IMR-90 (cell line): Measurements from ENCODE around the gene UFSP1. TPM values are rescaled to one million over a fixed set of nuclear protein-coding genes. Genes with fewer than 3 reads are reported as not detected.

Source experiments
- ATAC-seq: fragments of 200-7000 bp; cut with Tn5 transposase; 2 replicates; pipeline ENCODE4 v1.9.1; 2020; ENCODE audit warnings: low read depth, mild to moderate bottlenecking, moderate library complexity
- BruUV-seq: library from RNA; stranded (reverse); fragments of 400-500 nt; replicated peaks from 2 replicates; lab custom pipeline; 2021; lab: Mats Ljungman, UMichigan
- CTCF ChIA-PET: fragments of 300-600 bp; formaldehyde crosslinking; extraction: SDS; loops from one replicate; lab custom pipeline; 2021; ENCODE audit warnings: antibody characterized with exemption; lab: Yijun Ruan, JAX
- POLR2A ChIA-PET: fragments of 300-600 bp; sonication (Branson Sonifier 250); formaldehyde crosslinking; loops from one replicate; lab custom pipeline; 2022; ENCODE audit warnings: antibody characterized with exemption; ENCODE audit not compliant: unreplicated experiment; lab: Charles Lee
- DNase-seq: peaks from one replicate; pipeline ENCODE4 v3.0.0; 2013
- H2AFZ ChIP-seq: replicated peaks from 2 replicates; pipeline ENCODE3; 2013; ENCODE audit warnings: low read length, mild to moderate bottlenecking; ENCODE audit not compliant: poor library complexity
- H2AK5ac ChIP-seq: 2 replicates; pipeline ENCODE4 v1.6.1; 2013; ENCODE audit warnings: low read depth, low read length, inconsistent platforms
- H2AK9ac ChIP-seq: replicated peaks from 2 replicates; pipeline ENCODE3; 2013; ENCODE audit warnings: mild to moderate bottlenecking, low read depth, low read length, moderate library complexity; ENCODE audit not compliant: poor library complexity
- H2BK120ac ChIP-seq: 2 replicates; pipeline ENCODE4 v1.6.1; 2013; ENCODE audit warnings: low read depth, low read length, inconsistent platforms
- H2BK15ac ChIP-seq: 3 replicates; pipeline ENCODE4 v1.6.1; 2013; ENCODE audit warnings: low read depth, low read length, inconsistent platforms
- H2BK20ac ChIP-seq: 2 replicates; pipeline ENCODE4 v1.6.1; 2013; ENCODE audit warnings: low read depth, mild to moderate bottlenecking, inconsistent platforms, low read length, moderate library complexity
- H2BK5ac ChIP-seq: 2 replicates; pipeline ENCODE4 v1.6.1; 2013; ENCODE audit warnings: mild to moderate bottlenecking, low read depth, low read length, inconsistent platforms; ENCODE audit not compliant: poor library complexity, severe bottlenecking
- H3K14ac ChIP-seq: replicated peaks from 2 replicates; pipeline ENCODE4 v1.6.1; 2013; ENCODE audit warnings: low read depth, low read length, inconsistent platforms
- H3K18ac ChIP-seq: 2 replicates; pipeline ENCODE4 v1.6.1; 2013; ENCODE audit warnings: low read depth, low read length, control low read depth
- H3K23ac ChIP-seq: 2 replicates; pipeline ENCODE4 v1.6.1; 2013; ENCODE audit warnings: low read depth, low read length, inconsistent platforms
- H3K27ac ChIP-seq: 2 replicates; pipeline ENCODE4 v1.5.1; 2013; ENCODE audit warnings: mild to moderate bottlenecking, control low read depth, low read length; ENCODE audit not compliant: insufficient read depth
- H3K27me3 ChIP-seq: 2 replicates; pipeline ENCODE4 v1.6.1; 2013; ENCODE audit warnings: low read length; ENCODE audit not compliant: control insufficient read depth, insufficient read depth
- H3K36me3 ChIP-seq: 2 replicates; pipeline ENCODE4 v1.6.1; 2013; ENCODE audit warnings: low read length, mixed read lengths; ENCODE audit not compliant: control insufficient read depth, insufficient read depth
- H3K4ac ChIP-seq: 2 replicates; pipeline ENCODE4 v1.6.1; 2013; ENCODE audit warnings: low read depth, low read length, inconsistent platforms
- H3K4me1 ChIP-seq: 2 replicates; pipeline ENCODE4 v1.6.1; 2013; ENCODE audit warnings: low read length, mixed read lengths; ENCODE audit not compliant: control insufficient read depth, insufficient read depth
- H3K4me2 ChIP-seq: 2 replicates; pipeline ENCODE4 v1.6.1; 2013; ENCODE audit warnings: low read depth, mild to moderate bottlenecking, control low read depth, low read length, moderate library complexity
- H3K4me3 ChIP-seq: 2 replicates; pipeline ENCODE4 v1.5.1; 2013; ENCODE audit warnings: low read depth, mild to moderate bottlenecking, control low read depth, low read length, moderate library complexity; ENCODE audit not compliant: insufficient read depth
- H3K56ac ChIP-seq: 2 replicates; pipeline ENCODE4 v1.6.1; 2013; ENCODE audit warnings: low read length, inconsistent platforms; ENCODE audit not compliant: insufficient read depth; ENCODE audit errors: extremely low read depth
- H3K79me1 ChIP-seq, 2 experiments: 2 replicates each; pipeline ENCODE4 v1.6.1; 2013; ENCODE audit warnings: low read length in 2 of 2, inconsistent platforms in 1 of 2, low read depth in 1 of 2
- H3K9ac ChIP-seq: 2 replicates; pipeline ENCODE4 v1.6.1; 2013; ENCODE audit warnings: low read depth, low read length, control low read depth
- H3K9me1 ChIP-seq: 2 replicates; pipeline ENCODE4 v1.6.1; 2013; ENCODE audit warnings: low read length, inconsistent platforms; ENCODE audit not compliant: insufficient read depth
- H3K9me3 ChIP-seq: 2 replicates; pipeline ENCODE4 v1.6.1; 2013; ENCODE audit warnings: low read length; ENCODE audit not compliant: control insufficient read depth, insufficient read depth
- H4K20me1 ChIP-seq: 2 replicates; pipeline ENCODE4 v1.6.1; 2013; ENCODE audit warnings: low read length, inconsistent platforms; ENCODE audit not compliant: insufficient read depth
- H4K5ac ChIP-seq: 2 replicates; pipeline ENCODE4 v1.6.1; 2013; ENCODE audit warnings: mild to moderate bottlenecking, low read depth, low read length, control low read depth
- H4K8ac ChIP-seq, 2 experiments: 2 replicates each; pipeline ENCODE4 v1.6.1; 2013; ENCODE audit warnings: low read depth in 2 of 2, low read length in 2 of 2, control low read depth in 1 of 2, inconsistent platforms in 1 of 2
- H4K91ac ChIP-seq: 2 replicates; pipeline ENCODE4 v1.6.1; 2013; ENCODE audit warnings: low read depth, low read length, inconsistent platforms; ENCODE audit not compliant: insufficient read depth
- CEBPB ChIP-seq: IDR thresholded peaks from 2 replicates; pipeline ENCODE4 v1.6.1; 2012; ENCODE audit warnings: low read depth, low read length, improper control_type of control experiment
- MAFK ChIP-seq: IDR thresholded peaks from 2 replicates; pipeline ENCODE4 v1.6.1; 2012; ENCODE audit warnings: low read depth, low read length, improper control_type of control experiment
- NFE2L2 ChIP-seq: fragments of 150-350 bp; IDR thresholded peaks from 2 replicates; pipeline ENCODE4 v1.6.1; 2016; ENCODE audit warnings: low read depth, mild to moderate bottlenecking, low read length
- RCOR1 ChIP-seq: IDR thresholded peaks from 2 replicates; pipeline ENCODE4 v1.6.1; 2012; ENCODE audit warnings: mild to moderate bottlenecking, low read length, improper control_type of control experiment; ENCODE audit not compliant: insufficient replicate concordance
- RFX5 ChIP-seq: IDR thresholded peaks from 2 replicates; pipeline ENCODE4 v1.8.0; 2012; ENCODE audit warnings: low read depth, mild to moderate bottlenecking, low read length, moderate library complexity
- WGBS, 2 experiments: methylation state at CpG; one replicate each; pipeline versions ENCODE4 v1.1.5 to v1.1.7; 2013; ENCODE audit warnings: missing lambda C conversion rate in 2 of 2; ENCODE audit not compliant: insufficient read length in 1 of 2; ENCODE audit errors: extremely low coverage in 2 of 2; 5-methylcytosine and 5-hydroxymethylcytosine counted together
- dilution Hi-C: fragments of 300-500 bp; cut with HindIII; formaldehyde crosslinking; loops from one replicate; pipeline ENCODE4 v1.14.3; 2018; ENCODE audit warnings: low sequenced_read_pairs; ENCODE audit not compliant: unreplicated experiment
- in situ Hi-C: fragments of 300-500 bp; cut with MboI; formaldehyde crosslinking; loops from 3 replicates; pipeline ENCODE4 v1.14.3; 2019; ENCODE audit warnings: low sequenced_read_pairs, inconsistent platforms, mixed read lengths
- intact Hi-C: fragments of 100-400 bp; cut with micrococcal nuclease; formaldehyde crosslinking; loops from 2 replicates; pipeline ENCODE4 v1.10.0; 2022
- polyA plus RNA-seq, 3 experiments: library from polyadenylated mRNA; depleted of rRNA; stranded (reverse); fragments of >200 nt; gene quantifications; 2 replicates each; pipeline ENCODE4 v1.2.3, GENCODE V29; 2012; ENCODE audit warnings: low replicate concordance in 1 of 3
- total RNA-seq: library from RNA; depleted of rRNA; stranded (reverse); fragments of >200 nt; gene quantifications from 2 replicates; pipeline ENCODE4 v1.2.3, GENCODE V29; 2012

The UFSP1 gene
- total and polyA plus RNA-seq, 2 of the 4 experiments (the other 2 are of a cell fraction): 0.36 to 1.0 TPM

DNA sequence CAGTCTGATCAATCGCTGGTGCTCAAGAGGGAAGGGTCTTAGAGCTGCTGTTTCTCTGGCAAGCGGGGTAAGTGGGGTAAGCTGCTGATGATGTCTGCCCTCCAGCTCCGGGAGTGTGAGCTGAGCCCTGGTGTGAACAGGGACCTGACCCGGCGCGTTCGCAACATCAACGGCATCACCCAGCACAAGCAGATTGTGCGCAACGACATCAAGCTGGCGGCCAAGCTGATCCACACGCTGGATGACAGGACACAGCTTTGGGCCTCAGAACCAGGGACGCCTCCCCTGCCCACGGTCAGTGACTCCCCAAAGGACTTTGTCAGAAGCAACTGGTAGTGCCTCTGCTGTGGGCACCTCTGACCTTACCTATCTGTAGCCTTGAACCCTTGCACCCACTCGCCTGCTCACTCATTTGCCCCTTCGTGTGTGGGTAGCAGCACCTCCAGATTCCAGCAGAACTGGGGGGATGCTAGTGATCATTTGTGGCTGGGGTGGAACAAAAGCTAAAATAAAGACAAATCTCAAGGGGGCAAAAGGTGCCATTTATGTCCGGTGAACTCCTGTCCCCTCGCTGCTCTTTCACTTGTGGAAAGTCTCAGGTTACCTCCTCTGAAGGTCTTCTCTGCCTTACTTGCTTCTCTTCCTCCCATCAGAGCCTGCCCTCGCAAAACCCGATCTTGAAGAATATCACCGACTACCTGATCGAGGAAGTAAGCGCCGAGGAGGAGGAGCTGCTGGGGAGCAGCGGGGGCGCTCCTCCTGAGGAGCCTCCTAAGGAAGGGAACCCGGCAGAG lies 3.2 kb downstream of the UFSP1 start (continued):
- TF ChIP-seq RFX5: no peak

DNA sequence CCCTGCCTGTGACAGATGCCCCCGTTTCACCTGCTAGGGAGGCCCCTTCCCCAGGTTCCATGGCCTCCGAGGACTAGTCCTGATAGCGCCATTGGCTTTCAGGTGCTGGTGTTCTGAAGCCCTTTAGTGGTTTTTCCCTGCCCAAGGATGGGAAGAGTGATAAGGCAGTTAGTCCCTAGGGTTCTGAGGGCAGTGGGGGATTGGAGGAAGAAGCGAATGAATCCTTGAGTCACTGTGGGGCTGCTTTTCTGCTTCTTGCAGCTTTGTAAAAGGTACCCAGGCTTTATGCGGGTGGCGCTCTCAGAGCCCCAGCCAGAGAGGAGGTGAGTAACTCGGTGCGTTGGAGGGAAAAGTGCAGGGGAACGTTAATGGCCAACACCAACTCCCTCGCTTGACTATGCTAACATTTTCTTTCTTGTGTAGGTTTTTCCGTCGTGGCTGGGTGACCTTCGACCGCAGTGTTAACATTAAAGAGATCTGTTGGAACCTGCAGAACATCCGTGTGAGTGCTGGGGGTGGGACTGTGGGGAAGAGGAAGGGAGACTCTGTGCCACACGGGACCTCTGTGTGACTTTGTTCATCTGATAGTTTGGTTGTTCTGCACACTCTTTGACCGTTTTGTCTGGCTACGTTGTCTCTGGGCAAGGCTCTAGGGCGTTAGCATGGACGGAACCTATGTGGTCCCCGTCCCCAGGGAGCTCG lies 3.9 kb downstream of the UFSP1 start:
- no peak overlapping the region for H2BK5ac ChIP-seq
- TF ChIP-seq NFE2L2: no peak
- no peak for TF ChIP-seq RCOR1
- no peak for TF ChIP-seq CEBPB
- TF ChIP-seq MAFK: no peak
- BruUV-seq: no TSS peak
- H2AK9ac ChIP-seq: no peak overlapping the region
- H3K9ac ChIP-seq: no peak overlapping the region
- no peak overlapping the region for H2BK15ac ChIP-seq
- H2BK20ac ChIP-seq: no peak overlapping the region
- in situ Hi-C loops (no loop called here), dilution Hi-C loops (no loop called here), intact Hi-C loops (no loop called here)
- no peak overlapping the region for H3K23ac ChIP-seq
- H3K79me1 ChIP-seq: peaks cover 38 to 70% of the 10 kb centered on the region in 2 experiments
- H3K27me3 ChIP-seq: no peaks in the 10 kb centered on the region
- no peak overlapping the region for H3K4me3 ChIP-seq
- no peak for DNase-seq
- peaks cover 10% of the 10 kb centered on the region for H3K4me1 ChIP-seq
- no peak for ATAC-seq
- no peak overlapping the region for H2BK120ac ChIP-seq
- POLR2A ChIA-PET: no interaction called here
- CTCF ChIA-PET: no interaction called here
- H2AFZ ChIP-seq: no peak overlapping the region
- no peak overlapping the region for H4K8ac ChIP-seq
- peaks cover 25% of the 10 kb centered on the region for H4K20me1 ChIP-seq
- H3K4me2 ChIP-seq: no peak overlapping the region
- H3K14ac ChIP-seq: no peak overlapping the region
- no peak overlapping the region for H3K27ac ChIP-seq
- H4K91ac ChIP-seq: no peak overlapping the region
- H3K18ac ChIP-seq: no peak overlapping the region
- no peak overlapping the region for H3K4ac ChIP-seq
- no peak overlapping the region for H3K56ac ChIP-seq
- peaks cover 75% of the 10 kb centered on the region for H3K36me3 ChIP-seq
- no peaks in the 10 kb centered on the region for H3K9me3 ChIP-seq
- no peak overlapping the region for H4K5ac ChIP-seq
- no peak overlapping the region for H2AK5ac ChIP-seq
- WGBS, 2 experiments: 92% methylated on average over 10 of the region's 22 CpGs; no CpG with 5 or more reads in 1 of the 2 experiments
- H3K9me1 ChIP-seq: peaks cover under 1% of the 10 kb centered on the region; the same call in 1 of the 2 replicates
